CD4-positive, alpha-beta T cell (primary cell): ENCODE data around the gene FAM161B. TPM values are rescaled to one million over a fixed set of nuclear protein-coding genes. Genes with fewer than 3 reads are reported as not detected.

ENCODE experiments used
- ATAC-seq: fragments of 200-7000 bp; cut with Tn5 transposase; one replicate; pipeline ENCODE4 v1.10.0; 2022; ENCODE audit warnings: mild to moderate bottlenecking; ENCODE audit not compliant: poor library complexity
- CTCF ChIA-PET: fragments of 350-600 bp; sonication (Branson Sonifier 250); formaldehyde crosslinking; loops from one replicate; lab custom pipeline; 2021; ENCODE audit warnings: antibody characterized with exemption, inconsistent platforms; lab: Charles Lee
- POLR2A ChIA-PET: fragments of 350-600 bp; sonication (Branson Sonifier 250); formaldehyde crosslinking; loops from one replicate; lab custom pipeline; 2021; ENCODE audit warnings: antibody characterized with exemption, inconsistent platforms; lab: Charles Lee
- DNase-seq, 14 experiments: peaks; one replicate each; pipeline ENCODE4 v3.0.0-alpha.2; 2013 to 2020; ENCODE audit warnings: mixed read lengths in 2 of 14
- H3K27ac ChIP-seq, 2 donors: one replicate each; pipeline versions ENCODE4 v1.5.1 to v1.7.0; 2013; ENCODE audit warnings: low read length in 2 of 2, low read depth in 1 of 2, mild to moderate bottlenecking in 1 of 2
- H3K27me3 ChIP-seq, 2 experiments: 1 replicate in 1 of 2; 2 replicates in 1 of 2; pipeline versions ENCODE4 v1.6.1 to v1.7.0; 2013; ENCODE audit warnings: low read length in 2 of 2, control low read depth in 1 of 2, mild to moderate bottlenecking in 1 of 2, moderate library complexity in 1 of 2; ENCODE audit not compliant: insufficient read depth in 2 of 2, control insufficient read depth in 1 of 2
- H3K36me3 ChIP-seq: one replicate; pipeline ENCODE4 v1.6.1; 2013; ENCODE audit warnings: low read length, control low read depth; ENCODE audit not compliant: insufficient read depth
- H3K4me1 ChIP-seq: one replicate; pipeline ENCODE4 v1.6.1; 2013; ENCODE audit warnings: low read length, control low read depth; ENCODE audit not compliant: insufficient read depth
- H3K4me3 ChIP-seq: one replicate; pipeline ENCODE4 v1.5.1; 2013; ENCODE audit warnings: mild to moderate bottlenecking, low read length, moderate library complexity
- H3K9me3 ChIP-seq, 2 experiments: 1 replicate in 1 of 2; 2 replicates in 1 of 2; pipeline versions ENCODE4 v1.6.1 to v1.7.0; 2013; ENCODE audit warnings: low read length in 2 of 2, mild to moderate bottlenecking in 2 of 2, control low read depth in 1 of 2, moderate library complexity in 1 of 2; ENCODE audit not compliant: control insufficient read depth in 1 of 2, insufficient read depth in 1 of 2
- H3K27ac Mint-ChIP-seq: one replicate; pipeline ENCODE4 v1.8.0; 2020; ENCODE audit warnings: mixed read lengths
- H3K27me3 Mint-ChIP-seq: one replicate; pipeline ENCODE4 v1.8.0; 2021; ENCODE audit warnings: mixed read lengths
- H3K36me3 Mint-ChIP-seq: one replicate; pipeline ENCODE4 v1.8.0; 2021; ENCODE audit warnings: low read depth, mixed read lengths
- H3K4me1 Mint-ChIP-seq: one replicate; pipeline ENCODE4 v1.8.0; 2021; ENCODE audit warnings: low read depth, mixed read lengths
- H3K4me3 Mint-ChIP-seq: one replicate; pipeline ENCODE4 v1.8.0; 2020; ENCODE audit warnings: mild to moderate bottlenecking, mixed read lengths
- H3K9me3 Mint-ChIP-seq: one replicate; pipeline ENCODE4 v1.8.0; 2020; ENCODE audit warnings: mixed read lengths
- CTCF ChIP-seq: fragments of 200-600 bp; IDR thresholded peaks from one replicate; pipeline ENCODE4 v1.8.0; 2022; ENCODE audit warnings: antibody characterized with exemption, mild to moderate bottlenecking
- intact Hi-C, 2 experiments: fragments of 100-400 bp; cut with DNase I in 1 of 2; cut with micrococcal nuclease in 1 of 2; formaldehyde crosslinking; loops; one replicate each; pipeline versions ENCODE4 v1.15.1 to v1.9.0; 2023 to 2025; cut with DNase I, micrococcal nuclease
- total RNA-seq, 174 experiments: library from RNA in 2 of 174; stranded (reverse) in 2 of 174; gene quantifications; one replicate each; pipeline ENCODE4 v1.2.3 and lab custom pipeline; 2021 to 2026

Gene FAM161B
- total RNA-seq, 2 experiments from 2014 or later: 1.5 to 1.7 TPM

- H3K9me3 ChIP-seq: no peaks in the 10 kb centered on the region
- Mint-ChIP-seq H3K27ac (no peak overlapping the region), H3K36me3 (peaks cover 75% of the 10 kb centered on the region), H3K4me1 (peaks cover 15% of the 10 kb centered on the region), H3K9me3 (no peaks in the 10 kb centered on the region), H3K4me3 (no peak overlapping the region), H3K27me3 (no peaks in the 10 kb centered on the region)
- H3K4me1 ChIP-seq: peaks cover 5% of the 10 kb centered on the region
- TF ChIP-seq CTCF: no peak
- ATAC-seq (no peak), DNase-seq (no peak)
- intact Hi-C loops: no loop called here
- ChIA-PET POLR2A (no interaction called here), CTCF (no interaction called here)
- peaks cover 65% of the 10 kb centered on the region for H3K36me3 ChIP-seq
- no peak overlapping the region for H3K27ac ChIP-seq
- no peaks in the 10 kb centered on the region for H3K27me3 ChIP-seq
- H3K4me3 ChIP-seq: no peak overlapping the region
Observed at GRCh38 chr14:73955674-73956073, 5.8 kb upstream of the FAM161B start.

GRCh38 chr14:73953731-73954130 lies 3.8 kb upstream of the FAM161B start:
- H3K27me3 Mint-ChIP-seq: no peaks in the 10 kb centered on the region
- peaks cover 66% of the 10 kb centered on the region for H3K36me3 Mint-ChIP-seq
- peaks cover 18% of the 10 kb centered on the region for H3K4me1 ChIP-seq
- no peak for TF ChIP-seq CTCF
- no peak overlapping the region for H3K4me3 Mint-ChIP-seq
- no peak overlapping the region for H3K4me3 ChIP-seq
- ChIA-PET CTCF (no interaction called here), POLR2A (no interaction called here)
- DNase-seq: no peak
- no peak overlapping the region for H3K27ac Mint-ChIP-seq
- intact Hi-C loops: loop anchor here (5.0 kb wide), 4 partner anchors 84 to 461 kb away; partner anchors contain the start of genes ALDH6A1 (in 1 of the 2), LIN52 (in 1 of the 2) and RIOX1 (in 1 of the 2)
- peaks cover 26% of the 10 kb centered on the region for H3K4me1 Mint-ChIP-seq
- no peaks in the 10 kb centered on the region for H3K27me3 ChIP-seq
- no peak for ATAC-seq
- no peaks in the 10 kb centered on the region for H3K9me3 Mint-ChIP-seq
- no peaks in the 10 kb centered on the region for H3K9me3 ChIP-seq
- no peak overlapping the region for H3K27ac ChIP-seq
- H3K36me3 ChIP-seq: peaks cover 45% of the 10 kb centered on the region

GRCh38 chr14:73945159-73945670 lies 4.7 kb downstream of the FAM161B start:
- peaks cover 12% of the 10 kb centered on the region for H3K4me1 Mint-ChIP-seq
- Histone ChIP-seq H3K9me3 (no peaks in the 10 kb centered on the region), H3K27ac (no peak overlapping the region), H3K4me3 (no peak overlapping the region), H3K27me3 (no peaks in the 10 kb centered on the region), H3K4me1 (peaks cover 14% of the 10 kb centered on the region), H3K36me3 (peaks cover 24% of the 10 kb centered on the region)
- no peak for TF ChIP-seq CTCF
- intact Hi-C loops: loop anchor here in 1 of 2 experiments (5.0 kb wide), 1 partner anchor 298 kb away; no protein-coding TSS in a partner anchor
- ATAC-seq: no peak
- CTCF ChIA-PET: no interaction called here
- no peak overlapping the region for H3K27ac Mint-ChIP-seq
- POLR2A ChIA-PET: no interaction called here
- H3K9me3 Mint-ChIP-seq: no peaks in the 10 kb centered on the region
- H3K4me3 Mint-ChIP-seq: no peak overlapping the region
- peaks cover 33% of the 10 kb centered on the region for H3K36me3 Mint-ChIP-seq
- no peak for DNase-seq
- H3K27me3 Mint-ChIP-seq: no peaks in the 10 kb centered on the region
